ENCODE measurements around the gene SEC16A. TPM values are rescaled to one million over a fixed set of nuclear protein-coding genes. Genes with fewer than 3 reads are reported as not detected.

Gene SEC16A
- total RNA-seq, 2 experiments from 2014 or later = 23.7 to 60.1 TPM

GRCh38 chr9:136433043-136433715 is 49.7 kb downstream of the SEC16A start:
- H3K27ac ChIP-seq (ENCODE audit: low read depth, low read length, poor library complexity, severe bottlenecking) = no peak overlapping the region
- no peak for DNase-seq (ENCODE audit: low spot score)
- H3K79me2 ChIP-seq (ENCODE audit: insufficient read depth, low read depth, low read length) = peaks cover 18% of the 10 kb centered on the region; the same call in 1 of the 2 replicates
- no peak overlapping the region for H3K4me3 ChIP-seq (ENCODE audit: low read depth, low read length, poor library complexity, severe bottlenecking)
- H3K9me3 ChIP-seq (ENCODE audit: low read length) = no peaks in the 10 kb centered on the region
- no peak for TF ChIP-seq CTCF (conservative IDR thresholded peaks at IDR 0.05; ENCODE audit: low read length)
- no peak for TF ChIP-seq EZH2phosphoT487 (IDR thresholded peaks at IDR 0.05; ENCODE audit: borderline replicate concordance, low read depth, low read length)
- intact Hi-C loops (cut with micrococcal nuclease; ENCODE audit: unreplicated experiment) = no loop called here
- peaks cover 8% of the 10 kb centered on the region for H4K20me1 ChIP-seq (ENCODE audit: insufficient read depth, low read length)
- H3K4me2 ChIP-seq (ENCODE audit: low read length) = no peak overlapping the region
- H3K4me1 ChIP-seq (ENCODE audit: insufficient read depth, low read length, poor library complexity, severe bottlenecking) = peaks cover 17% of the 10 kb centered on the region
- H3K36me3 ChIP-seq (ENCODE audit: insufficient read depth, low read length) = peaks cover 46% of the 10 kb centered on the region
- ChIA-PET CTCF (ENCODE audit: unreplicated experiment) (no interaction called here), POLR2A (no interaction called here)
- H2AFZ ChIP-seq (ENCODE audit: low read length) = no peak overlapping the region
- BruUV-seq (replicated peaks) = no TSS peak
- no peaks in the 10 kb centered on the region for H3K9me2 ChIP-seq (ENCODE audit: insufficient read depth, low read length)

GRCh38 chr9:136432591-136432990 is 50.2 kb downstream of the SEC16A start:
- Histone ChIP-seq H3K4me1 (ENCODE audit: insufficient read depth, low read length, poor library complexity, severe bottlenecking) (peaks cover 11% of the 10 kb centered on the region), H3K27ac (ENCODE audit: low read depth, low read length, poor library complexity, severe bottlenecking) (no peak overlapping the region), H2AFZ (ENCODE audit: low read length) (no peak overlapping the region), H3K36me3 (ENCODE audit: insufficient read depth, low read length) (peaks cover 51% of the 10 kb centered on the region), H3K4me2 (ENCODE audit: low read length) (no peak overlapping the region), H3K9me3 (ENCODE audit: low read length) (no peaks in the 10 kb centered on the region), H3K79me2 (ENCODE audit: insufficient read depth, low read depth, low read length) (peaks cover 12% of the 10 kb centered on the region; the same call in 1 of the 2 replicates), H4K20me1 (ENCODE audit: insufficient read depth, low read length) (peaks cover 7% of the 10 kb centered on the region), H3K9me2 (ENCODE audit: insufficient read depth, low read length) (no peaks in the 10 kb centered on the region), H3K4me3 (ENCODE audit: low read depth, low read length, poor library complexity, severe bottlenecking) (no peak overlapping the region)
- CTCF ChIA-PET (ENCODE audit: unreplicated experiment) = no interaction called here
- no peak for TF ChIP-seq CTCF (conservative IDR thresholded peaks at IDR 0.05; ENCODE audit: low read length)
- TF ChIP-seq EZH2phosphoT487 (IDR thresholded peaks at IDR 0.05; ENCODE audit: borderline replicate concordance, low read depth, low read length) = no peak
- no peak for DNase-seq (ENCODE audit: low spot score)
- intact Hi-C loops (cut with micrococcal nuclease; ENCODE audit: unreplicated experiment) = no loop called here
- POLR2A ChIA-PET = no interaction called here
- no TSS peak for BruUV-seq (replicated peaks)

GRCh38 chr9:136431782-136432350 is 51.0 kb downstream of the SEC16A start:
- H3K9me2 ChIP-seq (ENCODE audit: insufficient read depth, low read length) = no peaks in the 10 kb centered on the region
- no peak overlapping the region for H3K4me3 ChIP-seq (ENCODE audit: low read depth, low read length, poor library complexity, severe bottlenecking)
- TF ChIP-seq EZH2phosphoT487 (IDR thresholded peaks at IDR 0.05; ENCODE audit: borderline replicate concordance, low read depth, low read length) (no peak), CTCF (conservative IDR thresholded peaks at IDR 0.05; ENCODE audit: low read length) (no peak)
- H4K20me1 ChIP-seq (ENCODE audit: insufficient read depth, low read length) = peaks cover under 1% of the 10 kb centered on the region; the same call in 1 of the 2 replicates
- CTCF ChIA-PET (ENCODE audit: unreplicated experiment) = no interaction called here
- peaks cover 4% of the 10 kb centered on the region; the same call in 1 of the 2 replicates for H3K79me2 ChIP-seq (ENCODE audit: insufficient read depth, low read depth, low read length)
- H3K4me1 ChIP-seq (ENCODE audit: insufficient read depth, low read length, poor library complexity, severe bottlenecking) = peaks cover 4% of the 10 kb centered on the region
- H3K36me3 ChIP-seq (ENCODE audit: insufficient read depth, low read length) = peaks cover 52% of the 10 kb centered on the region
- no peak overlapping the region for H3K27ac ChIP-seq (ENCODE audit: low read depth, low read length, poor library complexity, severe bottlenecking)
- no peaks in the 10 kb centered on the region for H3K9me3 ChIP-seq (ENCODE audit: low read length)
- DNase-seq (ENCODE audit: low spot score) = no peak
- intact Hi-C loops (cut with micrococcal nuclease; ENCODE audit: unreplicated experiment) = no loop called here
- no TSS peak for BruUV-seq (replicated peaks)
- H2AFZ ChIP-seq (ENCODE audit: low read length) = no peak overlapping the region
- POLR2A ChIA-PET = no interaction called here
- no peak overlapping the region for H3K4me2 ChIP-seq (ENCODE audit: low read length)

All from OCI-LY7 (cell line).